B cell (primary cell): ENCODE data around the gene TBC1D22A. TPM values are rescaled to one million over a fixed set of nuclear protein-coding genes. Genes with fewer than 3 reads are reported as not detected.

Experiments used
- ATAC-seq: fragments of 200-7000 bp; cut with Tn5 transposase; one replicate; pipeline ENCODE4 v1.10.0; 2021; ENCODE audit warnings: low read depth, mild to moderate bottlenecking, moderate number of reproducible peaks, moderate library complexity
- CTCF ChIA-PET: fragments of 350-600 bp; sonication (Branson Sonifier 250); formaldehyde crosslinking; loops from one replicate; lab custom pipeline; 2021; ENCODE audit warnings: antibody characterized with exemption, inconsistent platforms; lab: Charles Lee
- POLR2A ChIA-PET: fragments of 350-600 bp; sonication (Branson Sonifier 250); formaldehyde crosslinking; loops from one replicate; lab custom pipeline; 2021; ENCODE audit warnings: antibody characterized with exemption; lab: Charles Lee
- DNase-seq: peaks from one replicate; pipeline ENCODE4 v3.0.0; 2013
- H2AFZ ChIP-seq: 2 replicates; pipeline ENCODE4 v1.6.1; 2012; ENCODE audit warnings: mild to moderate bottlenecking, low read depth, low read length; ENCODE audit not compliant: insufficient read depth, poor library complexity, severe bottlenecking
- H3K27ac ChIP-seq, 2 donors: 1 replicate in 1 of 2; 2 replicates in 1 of 2; pipeline ENCODE4 v1.5.1; 2012 to 2013; ENCODE audit warnings: low read length in 2 of 2, mild to moderate bottlenecking in 2 of 2, moderate library complexity in 1 of 2
- H3K27me3 ChIP-seq, 4 experiments: fragments of 200-600 bp in 1 of 4; sonication (generic) in 1 of 4; replicated peaks in 1 of 4; 1 replicate in 2 of 4; 2 replicates in 2 of 4; pipeline versions ENCODE4 v1.6.1 to v1.7.0; 2013 to 2016; ENCODE audit warnings: low read length in 3 of 4, mild to moderate bottlenecking in 2 of 4, mixed read lengths in 1 of 4, moderate library complexity in 1 of 4; ENCODE audit not compliant: insufficient read depth in 4 of 4, control insufficient read depth in 3 of 4; ENCODE audit errors: control extremely low read depth in 1 of 4
- H3K36me3 ChIP-seq, 2 experiments: replicated peaks in 1 of 2; 1 replicate in 1 of 2; 2 replicates in 1 of 2; pipeline versions ENCODE4 v1.6.1 to v1.7.1; 2013; ENCODE audit warnings: low read length in 1 of 2; ENCODE audit not compliant: insufficient read depth in 2 of 2, control insufficient read depth in 1 of 2; ENCODE audit errors: control extremely low read depth in 1 of 2, extremely low read depth in 1 of 2
- H3K4me1 ChIP-seq, 2 donors: fragments of 200-600 bp in 1 of 2; sonication (generic) in 1 of 2; 1 replicate in 1 of 2; 2 replicates in 1 of 2; pipeline versions ENCODE4 v1.5.1 to v1.6.1; 2013 to 2017; ENCODE audit warnings: low read length in 2 of 2; ENCODE audit not compliant: control insufficient read depth in 2 of 2, insufficient read depth in 2 of 2
- H3K4me2 ChIP-seq: replicated peaks from 2 replicates; pipeline ENCODE3; 2012; ENCODE audit warnings: mild to moderate bottlenecking, low read depth, low read length; ENCODE audit not compliant: poor library complexity, severe bottlenecking
- H3K4me3 ChIP-seq, 5 experiments: fragments of 200-600 bp in 1 of 5; sonication (generic) in 1 of 5; 1 replicate in 3 of 5; 2 replicates in 2 of 5; pipeline versions ENCODE4 v1.5.1 to v1.7.0; 2011 to 2016; ENCODE audit warnings: low read length in 4 of 5, mild to moderate bottlenecking in 4 of 5, low read depth in 2 of 5, control low read depth in 1 of 5, moderate library complexity in 1 of 5; ENCODE audit not compliant: insufficient read depth in 1 of 5; ENCODE audit errors: control extremely low read depth in 1 of 5, extremely low read depth in 1 of 5
- H3K79me2 ChIP-seq: fragments of 200-600 bp; sonication (generic); one replicate; pipeline ENCODE4 v1.6.0; 2016; ENCODE audit warnings: low read length; ENCODE audit not compliant: control insufficient read depth, insufficient read depth
- H3K9ac ChIP-seq: fragments of 200-600 bp; sonication (generic); 2 replicates; pipeline ENCODE4 v1.6.1; 2017; ENCODE audit warnings: mild to moderate bottlenecking, low read length, moderate library complexity
- H3K9me3 ChIP-seq, 3 donors: one replicate each; pipeline versions ENCODE4 v1.6.1 to v1.7.1; 2013; ENCODE audit warnings: low read length in 2 of 3; ENCODE audit not compliant: control insufficient read depth in 2 of 3, insufficient read depth in 1 of 3; ENCODE audit errors: control extremely low read depth in 1 of 3
- H4K20me1 ChIP-seq: 2 replicates; pipeline ENCODE4 v1.6.0; 2012; ENCODE audit warnings: mild to moderate bottlenecking, low read length; ENCODE audit not compliant: insufficient read depth, control insufficient read depth, poor library complexity, severe bottlenecking
- H3K27ac Mint-ChIP-seq: one replicate; pipeline ENCODE4 v1.8.0; 2021; ENCODE audit warnings: mixed read lengths
- H3K27me3 Mint-ChIP-seq: one replicate; pipeline ENCODE4 v1.8.0; 2021; ENCODE audit warnings: mixed read lengths
- H3K4me1 Mint-ChIP-seq: one replicate; pipeline ENCODE4 v1.8.0; 2021; ENCODE audit warnings: mixed read lengths
- H3K4me3 Mint-ChIP-seq: one replicate; pipeline ENCODE4 v1.8.0; 2021; ENCODE audit warnings: mixed read lengths
- H3K9me3 Mint-ChIP-seq: one replicate; pipeline ENCODE4 v1.8.0; 2022; ENCODE audit warnings: mixed read lengths; ENCODE audit not compliant: insufficient read depth
- EZH2 ChIP-seq: IDR thresholded peaks from 2 replicates; pipeline ENCODE4 v1.6.1; 2012; ENCODE audit warnings: borderline replicate concordance, low read depth, mild to moderate bottlenecking, moderate library complexity, low read length; ENCODE audit not compliant: insufficient read depth, poor library complexity, severe bottlenecking
- WGBS: methylation state at CpG from one replicate; pipeline ENCODE4 v1.1.5; 2013; ENCODE audit warnings: missing lambda C conversion rate; ENCODE audit not compliant: insufficient coverage; 5-methylcytosine and 5-hydroxymethylcytosine counted together
- intact Hi-C: fragments of 100-400 bp; cut with micrococcal nuclease; formaldehyde crosslinking; loops from one replicate; pipeline ENCODE4 v1.10.0; 2022
- polyA plus RNA-seq: library from polyadenylated mRNA; depleted of rRNA; stranded (reverse); fragments of >200 nt; gene quantifications from 2 replicates; pipeline ENCODE4 v1.2.3, GENCODE V29; 2012
- total RNA-seq, 2 donors: library from RNA; stranded (reverse); fragments of 120-200 nt in 1 of 2; gene quantifications; 1 replicate in 1 of 2; 2 replicates in 1 of 2; pipeline versions ENCODE4 v1.2.3 to v1.2.4, GENCODE V29; 2013 to 2022
- TF ChIP-seq, protein P1 (sequence below): fragments of 200-600 bp; IDR thresholded peaks from one replicate; pipeline ENCODE4 v1.8.0; 2022; ENCODE audit warnings: antibody characterized with exemption, mild to moderate bottlenecking

Gene TBC1D22A
- total and polyA plus RNA-seq, 2 donors (not counting 1 experiment from before 2014, with no cell fraction given): 73.8 to 128 TPM

DNA sequence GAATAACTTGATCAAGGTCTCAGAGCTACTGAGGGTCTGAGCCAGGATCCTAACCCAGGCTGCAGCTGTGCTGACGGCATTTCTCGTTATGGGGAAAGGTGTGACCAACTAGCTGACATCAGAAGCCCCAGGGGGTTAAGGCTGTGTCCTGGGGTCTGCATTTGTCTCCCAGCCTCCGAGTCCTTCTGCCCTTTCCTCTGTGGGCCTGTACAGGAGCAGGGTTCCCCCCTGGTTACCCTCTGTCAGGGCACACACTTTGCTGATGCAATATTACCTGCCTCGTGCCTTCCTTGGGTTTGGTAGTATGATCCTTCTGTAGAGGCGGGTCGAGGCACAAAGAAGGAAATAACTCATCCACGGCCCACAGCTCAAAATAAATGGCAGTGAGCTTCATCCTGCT, 183.0 kb downstream of the TBC1D22A start:
- no peak for ATAC-seq
- no peak overlapping the region for H3K27ac ChIP-seq
- no peak for DNase-seq
- ChIA-PET POLR2A (no interaction called here), CTCF (interaction anchor here (0.9 kb wide), 1 partner anchor 187 kb away, joined by 3 read pairs; no protein-coding TSS in a partner anchor)
- H3K9me3 Mint-ChIP-seq: peaks cover 3% of the 10 kb centered on the region
- TF ChIP-seq, protein P1, sequence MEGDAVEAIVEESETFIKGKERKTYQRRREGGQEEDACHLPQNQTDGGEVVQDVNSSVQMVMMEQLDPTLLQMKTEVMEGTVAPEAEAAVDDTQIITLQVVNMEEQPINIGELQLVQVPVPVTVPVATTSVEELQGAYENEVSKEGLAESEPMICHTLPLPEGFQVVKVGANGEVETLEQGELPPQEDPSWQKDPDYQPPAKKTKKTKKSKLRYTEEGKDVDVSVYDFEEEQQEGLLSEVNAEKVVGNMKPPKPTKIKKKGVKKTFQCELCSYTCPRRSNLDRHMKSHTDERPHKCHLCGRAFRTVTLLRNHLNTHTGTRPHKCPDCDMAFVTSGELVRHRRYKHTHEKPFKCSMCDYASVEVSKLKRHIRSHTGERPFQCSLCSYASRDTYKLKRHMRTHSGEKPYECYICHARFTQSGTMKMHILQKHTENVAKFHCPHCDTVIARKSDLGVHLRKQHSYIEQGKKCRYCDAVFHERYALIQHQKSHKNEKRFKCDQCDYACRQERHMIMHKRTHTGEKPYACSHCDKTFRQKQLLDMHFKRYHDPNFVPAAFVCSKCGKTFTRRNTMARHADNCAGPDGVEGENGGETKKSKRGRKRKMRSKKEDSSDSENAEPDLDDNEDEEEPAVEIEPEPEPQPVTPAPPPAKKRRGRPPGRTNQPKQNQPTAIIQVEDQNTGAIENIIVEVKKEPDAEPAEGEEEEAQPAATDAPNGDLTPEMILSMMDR: no peak
- TF ChIP-seq EZH2: no peak
- peaks cover 81% of the 10 kb centered on the region for H4K20me1 ChIP-seq
- no peaks in the 10 kb centered on the region for H3K27me3 ChIP-seq
- no peak overlapping the region for H3K4me3 ChIP-seq
- no peak overlapping the region for H3K4me2 ChIP-seq
- H2AFZ ChIP-seq: no peak overlapping the region
- no peak overlapping the region for H3K9ac ChIP-seq
- no peaks in the 10 kb centered on the region for H3K27me3 Mint-ChIP-seq
- H3K9me3 ChIP-seq: no peaks in the 10 kb centered on the region
- peaks cover 0 to 26% of the 10 kb centered on the region in 2 experiments for H3K36me3 ChIP-seq
- peaks cover 83% of the 10 kb centered on the region for H3K79me2 ChIP-seq
- H3K4me1 ChIP-seq: peaks cover 7 to 26% of the 10 kb centered on the region in 2 donors
- H3K4me1 Mint-ChIP-seq: peaks cover 42% of the 10 kb centered on the region
- H3K4me3 Mint-ChIP-seq: no peak overlapping the region
- no peak overlapping the region for H3K27ac Mint-ChIP-seq
- 97% methylated on average over 6 of the region's 7 CpGs for WGBS
- intact Hi-C loops: no loop called here

DNA sequence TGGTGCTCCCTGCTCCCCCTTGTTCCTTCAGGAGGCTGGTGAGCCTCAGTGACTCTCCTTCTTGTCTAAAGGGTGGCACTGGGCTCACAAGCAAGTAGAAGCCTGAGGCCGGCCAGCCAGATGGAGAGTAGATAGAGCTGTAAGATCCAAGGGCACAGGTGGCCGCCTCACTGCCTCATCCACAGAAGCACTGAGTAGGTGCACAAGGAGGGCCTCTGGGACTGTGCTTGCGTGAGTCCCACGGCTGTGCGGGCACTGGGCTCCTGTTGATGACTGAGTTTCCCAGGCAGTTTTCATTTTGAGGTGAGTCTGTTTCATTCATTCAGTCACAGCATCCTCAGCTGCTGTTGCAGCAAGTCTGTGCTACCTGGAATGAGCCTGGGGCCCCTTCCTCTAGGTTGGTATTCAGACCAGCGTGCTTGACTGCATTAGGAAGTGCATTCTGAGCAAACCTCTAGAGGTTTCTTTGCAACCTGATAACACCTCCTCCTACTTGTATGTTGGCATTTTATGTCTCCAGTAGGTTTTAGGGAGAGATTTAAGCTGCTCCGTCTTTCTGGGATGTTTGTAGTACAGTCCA, 184.0 kb downstream of the TBC1D22A start:
- no peak overlapping the region for H3K27ac Mint-ChIP-seq
- peaks cover 7 to 26% of the 10 kb centered on the region in 2 donors for H3K4me1 ChIP-seq
- POLR2A ChIA-PET: no interaction called here

More for the DNA sequence above, 184.0 kb downstream of the TBC1D22A start:
- DNase-seq (no peak), ATAC-seq (no peak)
- Mint-ChIP-seq H3K27me3 (no peaks in the 10 kb centered on the region), H3K9me3 (peaks cover 3% of the 10 kb centered on the region), H3K4me3 (no peak overlapping the region), H3K4me1 (peaks cover 42% of the 10 kb centered on the region)
- CTCF ChIA-PET: no interaction called here
- intact Hi-C loops: no loop called here
- no peak for TF ChIP-seq EZH2
- TF ChIP-seq, protein P1: no peak
- Histone ChIP-seq H3K9me3 (no peaks in the 10 kb centered on the region), H3K27ac (no peak overlapping the region), H3K4me2 (no peak overlapping the region), H3K79me2 (peaks cover 91% of the 10 kb centered on the region), H3K4me3 (no peak overlapping the region), H3K9ac (no peak overlapping the region), H3K27me3 (no peaks in the 10 kb centered on the region), H4K20me1 (peaks cover 90% of the 10 kb centered on the region), H3K36me3 (peaks cover 0 to 36% of the 10 kb centered on the region in 2 experiments), H2AFZ (no peak overlapping the region)
- WGBS: 98% methylated on average over 6 of the region's 7 CpGs
